Subcutaneous abdominal adipose tissue (tissue), 5 donors: Measurements from ENCODE around the gene LRIG3.

ENCODE experiments used
- H3K27ac ChIP-seq: one replicate; pipeline ENCODE4 v1.7.0; 2013; ENCODE audit warnings: low read depth, mild to moderate bottlenecking, inconsistent platforms, low read length, moderate library complexity
- H3K27me3 ChIP-seq, 5 donors: one replicate each; pipeline ENCODE4 v1.7.0; 2013; ENCODE audit warnings: low read length in 5 of 5, inconsistent platforms in 1 of 5; ENCODE audit not compliant: control insufficient read depth in 5 of 5, insufficient read depth in 4 of 5
- H3K36me3 ChIP-seq, 5 donors: one replicate each; pipeline ENCODE4 v1.7.0; 2013; ENCODE audit warnings: low read length in 5 of 5; ENCODE audit not compliant: control insufficient read depth in 5 of 5, insufficient read depth in 5 of 5
- H3K4me1 ChIP-seq, 5 donors: one replicate each; pipeline ENCODE4 v1.7.0; 2013; ENCODE audit warnings: low read length in 5 of 5, mild to moderate bottlenecking in 3 of 5, moderate library complexity in 1 of 5; ENCODE audit not compliant: control insufficient read depth in 5 of 5, insufficient read depth in 5 of 5
- H3K4me3 ChIP-seq, 5 donors: one replicate each; pipeline ENCODE4 v1.7.0; 2013; ENCODE audit warnings: low read length in 5 of 5, low read depth in 1 of 5
- H3K9ac ChIP-seq, 5 donors: one replicate each; pipeline ENCODE4 v1.7.0; 2013; ENCODE audit warnings: low read length in 5 of 5, mild to moderate bottlenecking in 4 of 5, moderate library complexity in 3 of 5
- H3K9me3 ChIP-seq, 5 donors: one replicate each; pipeline ENCODE4 v1.7.0; 2013; ENCODE audit warnings: low read length in 5 of 5; ENCODE audit not compliant: control insufficient read depth in 5 of 5
- donor health status: healthy.
- donor health status: healthy.
- donor health status: healthy.
- donor health status: healthy.
- donor health status: healthy.

Gene LRIG3, protein sequence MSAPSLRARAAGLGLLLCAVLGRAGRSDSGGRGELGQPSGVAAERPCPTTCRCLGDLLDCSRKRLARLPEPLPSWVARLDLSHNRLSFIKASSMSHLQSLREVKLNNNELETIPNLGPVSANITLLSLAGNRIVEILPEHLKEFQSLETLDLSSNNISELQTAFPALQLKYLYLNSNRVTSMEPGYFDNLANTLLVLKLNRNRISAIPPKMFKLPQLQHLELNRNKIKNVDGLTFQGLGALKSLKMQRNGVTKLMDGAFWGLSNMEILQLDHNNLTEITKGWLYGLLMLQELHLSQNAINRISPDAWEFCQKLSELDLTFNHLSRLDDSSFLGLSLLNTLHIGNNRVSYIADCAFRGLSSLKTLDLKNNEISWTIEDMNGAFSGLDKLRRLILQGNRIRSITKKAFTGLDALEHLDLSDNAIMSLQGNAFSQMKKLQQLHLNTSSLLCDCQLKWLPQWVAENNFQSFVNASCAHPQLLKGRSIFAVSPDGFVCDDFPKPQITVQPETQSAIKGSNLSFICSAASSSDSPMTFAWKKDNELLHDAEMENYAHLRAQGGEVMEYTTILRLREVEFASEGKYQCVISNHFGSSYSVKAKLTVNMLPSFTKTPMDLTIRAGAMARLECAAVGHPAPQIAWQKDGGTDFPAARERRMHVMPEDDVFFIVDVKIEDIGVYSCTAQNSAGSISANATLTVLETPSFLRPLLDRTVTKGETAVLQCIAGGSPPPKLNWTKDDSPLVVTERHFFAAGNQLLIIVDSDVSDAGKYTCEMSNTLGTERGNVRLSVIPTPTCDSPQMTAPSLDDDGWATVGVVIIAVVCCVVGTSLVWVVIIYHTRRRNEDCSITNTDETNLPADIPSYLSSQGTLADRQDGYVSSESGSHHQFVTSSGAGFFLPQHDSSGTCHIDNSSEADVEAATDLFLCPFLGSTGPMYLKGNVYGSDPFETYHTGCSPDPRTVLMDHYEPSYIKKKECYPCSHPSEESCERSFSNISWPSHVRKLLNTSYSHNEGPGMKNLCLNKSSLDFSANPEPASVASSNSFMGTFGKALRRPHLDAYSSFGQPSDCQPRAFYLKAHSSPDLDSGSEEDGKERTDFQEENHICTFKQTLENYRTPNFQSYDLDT

GRCh38 chr12:58920102-58920960 lies at the start of gene LRIG3:
LRIG3 (minus strand) TSS chr12:58920504; CDS start chr12:58920235, 269 bp downstream.
- Histone ChIP-seq H3K27ac (peak within 1 kb of the TSS; percentile 95), H3K9ac (peak within 1 kb of the TSS; percentile 76 to 94 (median 88)), H3K4me1 (peaks cover 0 to 47% (median 29%) of the 10 kb centered on the region in 5 donors), H3K27me3 (no peaks in the 10 kb centered on the region), H3K9me3 (no peaks in the 10 kb centered on the region), H3K36me3 (no peaks in the 10 kb centered on the region), H3K4me3 (peak within 1 kb of the TSS; percentile 95 to 99 (median 98))

DNA sequence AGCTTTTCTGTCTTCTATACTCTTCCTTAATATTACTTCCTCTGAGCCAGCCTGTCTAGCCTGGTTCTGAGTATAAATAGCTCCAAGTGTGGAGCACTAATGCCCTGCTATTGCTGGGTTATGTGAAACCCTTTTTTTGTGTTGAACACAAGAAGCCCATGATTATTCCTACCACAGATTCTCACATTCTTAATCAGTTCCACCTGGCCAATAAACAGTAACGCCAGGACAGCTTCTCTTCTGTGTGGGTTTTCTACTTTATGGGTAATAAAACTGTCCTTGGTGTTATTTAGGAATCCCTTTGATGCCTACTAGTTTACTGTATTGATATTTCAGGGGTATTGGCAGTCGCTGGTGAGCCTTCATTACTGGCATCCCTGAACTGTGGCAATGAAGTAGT lies 48.9 kb upstream of the LRIG3 start:
- no peak overlapping the region for H3K4me3 ChIP-seq
- H3K9ac ChIP-seq, result no peak overlapping the region
- H3K27ac ChIP-seq, result no peak overlapping the region
- no peaks in the 10 kb centered on the region for H3K36me3 ChIP-seq
- H3K27me3 ChIP-seq, result no peaks in the 10 kb centered on the region
- H3K4me1 ChIP-seq, result no peaks in the 10 kb centered on the region
- H3K9me3 ChIP-seq, result no peaks in the 10 kb centered on the region

GRCh38 chr12:58967561-58967960 lies 47.3 kb upstream of the LRIG3 start:
- Histone ChIP-seq H3K9ac (peak overlapping the region in 1 of 5 donors; percentile 30), H3K4me3 (peak overlapping the region in 1 of 5 donors; percentile 13), H3K9me3 (no peaks in the 10 kb centered on the region), H3K36me3 (no peaks in the 10 kb centered on the region), H3K27ac (no peak overlapping the region), H3K4me1 (no peaks in the 10 kb centered on the region), H3K27me3 (no peaks in the 10 kb centered on the region)

- Histone ChIP-seq H3K9ac (no peak overlapping the region), H3K4me3 (no peak overlapping the region), H3K27me3 (no peaks in the 10 kb centered on the region), H3K36me3 (no peaks in the 10 kb centered on the region), H3K4me1 (no peaks in the 10 kb centered on the region), H3K9me3 (no peaks in the 10 kb centered on the region), H3K27ac (no peak overlapping the region)
Measured at GRCh38 chr12:58966939-58967338, 46.6 kb upstream of the LRIG3 start.

GRCh38 chr12:58965568-58965967 lies 45.3 kb upstream of the LRIG3 start:
- Histone ChIP-seq H3K4me3 (no peak overlapping the region), H3K27me3 (no peaks in the 10 kb centered on the region), H3K36me3 (no peaks in the 10 kb centered on the region), H3K27ac (no peak overlapping the region), H3K9ac (no peak overlapping the region), H3K4me1 (no peaks in the 10 kb centered on the region), H3K9me3 (no peaks in the 10 kb centered on the region)

DNA sequence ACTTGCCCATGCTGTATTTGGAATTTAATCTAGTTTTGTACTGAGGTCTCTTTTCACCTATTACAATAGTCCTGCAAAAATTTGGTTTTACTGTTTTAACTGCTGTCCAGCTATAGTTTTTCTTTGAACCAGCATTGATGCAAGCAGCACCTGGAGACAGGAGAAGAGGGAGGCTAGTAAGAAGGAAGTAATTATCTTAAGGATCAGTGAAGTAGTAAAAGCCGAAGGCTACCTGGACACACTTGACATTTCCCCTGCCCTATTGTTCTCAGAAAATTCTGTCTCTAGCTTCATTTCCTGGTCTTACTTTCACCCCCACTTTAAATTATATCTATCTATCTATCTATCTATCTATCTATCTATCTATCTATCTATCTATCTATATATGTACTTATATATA lies 43.5 kb upstream of the LRIG3 start:
- Histone ChIP-seq H3K27me3 (no peaks in the 10 kb centered on the region), H3K9ac (no peak overlapping the region), H3K4me1 (no peaks in the 10 kb centered on the region), H3K4me3 (no peak overlapping the region), H3K36me3 (no peaks in the 10 kb centered on the region), H3K9me3 (no peaks in the 10 kb centered on the region), H3K27ac (no peak overlapping the region)

GRCh38 chr12:58961906-58962305 lies 41.6 kb upstream of the LRIG3 start:
- Histone ChIP-seq H3K9me3 (no peaks in the 10 kb centered on the region), H3K4me1 (no peaks in the 10 kb centered on the region), H3K27me3 (no peaks in the 10 kb centered on the region), H3K9ac (no peak overlapping the region), H3K36me3 (no peaks in the 10 kb centered on the region), H3K4me3 (no peak overlapping the region), H3K27ac (no peak overlapping the region)

GRCh38 chr12:58961166-58961565 lies 40.9 kb upstream of the LRIG3 start:
- Histone ChIP-seq H3K9me3 (no peaks in the 10 kb centered on the region), H3K27ac (no peak overlapping the region), H3K9ac (no peak overlapping the region)

GRCh38 chr12:58959639-58960300 lies 39.5 kb upstream of the LRIG3 start:
- Histone ChIP-seq H3K4me3 (no peak overlapping the region), H3K9ac (no peak overlapping the region), H3K9me3 (no peaks in the 10 kb centered on the region), H3K27ac (no peak overlapping the region), H3K36me3 (no peaks in the 10 kb centered on the region), H3K4me1 (no peaks in the 10 kb centered on the region), H3K27me3 (no peaks in the 10 kb centered on the region)

More at GRCh38 chr12:58961166-58961565, 40.9 kb upstream of the LRIG3 start:
- H3K36me3 ChIP-seq, result no peaks in the 10 kb centered on the region
- H3K27me3 ChIP-seq, result no peaks in the 10 kb centered on the region
- H3K4me3 ChIP-seq, result no peak overlapping the region
- H3K4me1 ChIP-seq, result no peaks in the 10 kb centered on the region
